GM18909 (cell line): ENCODE results near the gene DEPDC7.

ENCODE experiments used
- ATAC-seq: cut with Tn5 transposase; IDR thresholded peaks from one replicate; pipeline ENCODE4 v1.9.1; 2021; ENCODE audit warnings: mild to moderate bottlenecking; ENCODE audit not compliant: unreplicated experiment, poor library complexity

DEPDC7 gene

DNA sequence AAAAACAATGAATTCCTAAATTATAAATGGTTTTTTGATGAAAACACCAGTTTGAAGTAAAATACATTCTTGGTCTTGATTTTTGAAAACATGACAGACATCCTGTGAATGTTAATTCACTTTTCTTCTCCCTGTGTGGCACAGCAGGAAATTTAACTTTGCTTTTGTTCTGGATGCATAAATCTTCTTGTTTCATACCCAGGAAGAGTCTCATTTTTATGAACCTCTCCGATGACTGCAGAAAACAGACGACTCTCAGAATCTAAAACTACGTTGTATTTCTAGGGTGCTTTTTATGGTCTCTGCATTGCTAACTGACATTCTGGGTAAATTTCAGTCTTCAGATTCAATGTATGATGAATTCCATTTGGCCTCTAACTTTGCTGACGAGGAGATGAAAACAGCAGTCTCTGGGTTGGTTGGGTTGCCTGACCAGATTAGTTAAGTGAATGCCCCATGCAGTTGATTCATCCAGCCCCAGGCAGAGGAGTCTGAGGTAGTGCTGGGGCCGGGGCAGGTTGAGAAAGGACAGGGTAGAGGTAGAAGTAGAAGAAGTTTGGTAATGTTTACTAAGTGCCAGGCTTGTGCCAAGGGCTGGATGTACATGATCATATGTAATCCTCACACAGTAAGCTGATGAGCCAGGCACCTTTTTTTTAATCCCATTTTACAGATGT, 43.8 kb downstream of the DEPDC7 start:
- no peak for ATAC-seq

DNA sequence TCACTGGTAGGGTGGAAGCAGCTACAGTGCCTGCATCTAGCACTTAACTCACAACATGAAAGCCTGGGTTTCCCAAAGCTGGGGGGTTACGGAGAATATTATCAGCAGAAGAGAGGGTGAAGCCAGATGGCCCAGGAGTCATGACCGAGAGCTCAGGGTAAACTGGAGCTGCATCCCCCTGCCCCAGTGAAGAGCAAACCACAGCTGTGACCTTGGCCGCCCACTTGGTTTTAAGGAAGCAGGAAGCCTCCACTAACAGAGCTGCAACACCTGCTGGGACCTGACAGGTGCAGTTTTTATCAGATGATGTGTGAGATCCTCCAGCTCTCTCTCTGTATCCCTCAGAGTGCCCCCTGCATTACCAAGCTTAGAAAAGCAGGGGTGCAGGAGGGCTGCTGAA, 44.6 kb downstream of the DEPDC7 start:
- no peak for ATAC-seq

- ATAC-seq = no peak
Measured at GRCh38 chr11:33062137-33062536, 46.5 kb downstream of the DEPDC7 start.

DNA sequence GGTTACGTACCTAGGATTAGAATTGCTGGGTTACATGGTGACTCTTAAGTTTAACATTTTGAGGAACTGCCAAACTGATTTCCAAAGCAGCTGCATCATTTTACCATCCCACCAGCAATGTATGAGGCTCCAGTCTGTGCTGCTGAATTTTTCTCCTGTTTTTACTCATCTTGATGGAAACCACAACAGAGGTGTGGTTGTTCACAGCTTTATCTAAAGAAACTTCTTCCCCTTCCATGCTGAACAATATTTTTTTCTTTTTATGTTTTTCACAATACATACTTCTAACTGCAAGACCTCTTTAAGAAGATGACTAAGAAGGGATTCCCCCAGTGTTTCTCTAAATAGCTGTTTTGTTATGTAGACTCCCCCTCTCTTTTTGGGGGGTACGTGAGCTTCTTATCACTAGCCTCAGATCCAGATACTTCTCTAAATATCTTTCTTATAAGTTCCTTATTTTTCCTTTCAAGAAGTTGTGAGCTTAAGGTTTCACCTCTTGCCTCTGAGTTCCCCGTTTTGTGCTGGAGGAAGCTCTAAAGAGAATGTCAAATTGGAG, 47.7 kb downstream of the DEPDC7 start:
- no peak for ATAC-seq

- ATAC-seq = no peak
Measured at GRCh38 chr11:33064033-33064825, 48.6 kb downstream of the DEPDC7 start.

- no peak for ATAC-seq
Measured at GRCh38 chr11:33064866-33065265, 49.2 kb downstream of the DEPDC7 start.

- peak; percentile 41 for ATAC-seq
Measured at GRCh38 chr11:33065445-33066178, 49.9 kb downstream of the DEPDC7 start.

- no peak for ATAC-seq
Measured at GRCh38 chr11:33067294-33067693, 51.6 kb downstream of the DEPDC7 start.

- ATAC-seq = no peak
Measured at GRCh38 chr11:33068611-33069340, 53.1 kb downstream of the DEPDC7 start.

DNA sequence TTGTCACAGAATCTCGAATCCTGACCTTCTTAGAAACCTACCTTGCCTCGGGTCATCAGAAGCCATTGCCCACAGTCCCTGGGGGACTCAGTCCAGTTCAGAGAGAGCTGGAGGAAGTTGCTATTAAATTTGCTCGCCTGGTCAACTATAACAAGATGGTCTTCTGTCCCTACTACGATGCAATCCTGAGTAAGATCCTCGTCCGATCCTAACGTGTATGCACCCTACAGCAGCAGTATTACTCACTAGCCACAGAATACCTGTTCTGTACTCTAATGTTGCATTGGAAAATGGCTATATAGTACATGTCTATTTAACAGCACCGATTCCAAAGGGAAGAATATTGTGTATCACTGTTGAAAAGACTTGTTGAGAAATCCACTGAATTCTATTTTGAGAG, 56.8 kb downstream of the DEPDC7 start:
- no peak for ATAC-seq
